CD14-positive monocyte (primary cell): ENCODE results near the gene PTPN12. TPM values are rescaled to one million over a fixed set of nuclear protein-coding genes. Genes with fewer than 3 reads are reported as not detected.

Experiments used
- DNase-seq, 3 donors: peaks; one replicate each; pipeline ENCODE4 v3.0.0-alpha.2; 2011 to 2022
- H2AFZ ChIP-seq: 2 replicates; pipeline ENCODE4 v1.6.0; 2012; ENCODE audit warnings: mild to moderate bottlenecking, low read depth, low read length, inconsistent platforms; ENCODE audit not compliant: insufficient read depth, poor library complexity, severe bottlenecking
- H3K27ac ChIP-seq, 2 donors: 1 replicate in 1 of 2; 2 replicates in 1 of 2; pipeline ENCODE4 v1.5.1; 2012 to 2013; ENCODE audit warnings: low read length in 2 of 2, control low read depth in 1 of 2, inconsistent platforms in 1 of 2, low read depth in 1 of 2, mild to moderate bottlenecking in 1 of 2
- H3K27me3 ChIP-seq, 2 donors: one replicate each; pipeline versions ENCODE4 v1.6.0 to v1.6.1; 2011 to 2013; ENCODE audit warnings: low read length in 2 of 2; ENCODE audit not compliant: control insufficient read depth in 2 of 2, insufficient read depth in 2 of 2
- H3K36me3 ChIP-seq, 2 donors: replicated peaks in 1 of 2; 1 replicate in 1 of 2; 2 replicates in 1 of 2; pipeline versions ENCODE4 v1.5.1 to v1.6.1; 2012 to 2013; ENCODE audit warnings: low read length in 2 of 2, control low read depth in 1 of 2, inconsistent platforms in 1 of 2, mild to moderate bottlenecking in 1 of 2; ENCODE audit not compliant: insufficient read depth in 2 of 2, control insufficient read depth in 1 of 2
- H3K4me1 ChIP-seq, 2 donors: 1 replicate in 1 of 2; 2 replicates in 1 of 2; pipeline versions ENCODE4 v1.5.1 to v1.6.1; 2012 to 2013; ENCODE audit warnings: low read length in 2 of 2, control low read depth in 1 of 2, inconsistent platforms in 1 of 2, mild to moderate bottlenecking in 1 of 2, moderate library complexity in 1 of 2; ENCODE audit not compliant: insufficient read depth in 2 of 2, control insufficient read depth in 1 of 2
- H3K4me2 ChIP-seq: replicated peaks from 2 replicates; pipeline ENCODE3; 2012; ENCODE audit warnings: low read length, moderate library complexity, mild to moderate bottlenecking; ENCODE audit not compliant: poor library complexity, severe bottlenecking; ENCODE audit errors: extremely low read depth
- H3K4me3 ChIP-seq, 3 experiments: fragments of 200-600 bp in 1 of 3; sonication (generic) in 1 of 3; replicated peaks in 1 of 3; 1 replicate in 2 of 3; 2 replicates in 1 of 3; pipeline ENCODE4 v1.5.1; 2011 to 2013; ENCODE audit warnings: low read length in 3 of 3, mild to moderate bottlenecking in 3 of 3, control low read depth in 2 of 3, low read depth in 2 of 3, inconsistent platforms in 1 of 3, moderate library complexity in 1 of 3
- H3K79me2 ChIP-seq: 2 replicates; pipeline ENCODE4 v1.6.0; 2012; ENCODE audit warnings: mild to moderate bottlenecking, control low read depth, inconsistent platforms, low read length, moderate library complexity; ENCODE audit not compliant: insufficient read depth
- H3K9ac ChIP-seq: 2 replicates; pipeline ENCODE4 v1.6.0; 2017; ENCODE audit warnings: low read length, mild to moderate bottlenecking; ENCODE audit not compliant: insufficient read depth, poor library complexity, severe bottlenecking
- H3K9me3 ChIP-seq, 2 donors: replicated peaks in 1 of 2; 1 replicate in 1 of 2; 2 replicates in 1 of 2; pipeline versions ENCODE4 v1.5.1 to v1.6.1; 2012 to 2013; ENCODE audit warnings: low read length in 2 of 2, control low read depth in 1 of 2; ENCODE audit not compliant: control insufficient read depth in 1 of 2, insufficient read depth in 1 of 2
- H4K20me1 ChIP-seq: 2 replicates; pipeline ENCODE4 v1.6.0; 2012; ENCODE audit warnings: mild to moderate bottlenecking, low read length, control low read depth, moderate library complexity; ENCODE audit not compliant: insufficient read depth
- H3K27ac Mint-ChIP-seq, 7 donors: one replicate each; pipeline ENCODE4 v1.8.0; 2020; ENCODE audit warnings: mild to moderate bottlenecking in 7 of 7, mixed read lengths in 7 of 7, moderate library complexity in 6 of 7, inconsistent platforms in 2 of 7
- H3K27me3 Mint-ChIP-seq, 3 donors: one replicate each; pipeline ENCODE4 v1.8.0; 2021 to 2022; ENCODE audit warnings: low read depth in 3 of 3, mild to moderate bottlenecking in 3 of 3, mixed read lengths in 3 of 3, moderate library complexity in 3 of 3, inconsistent platforms in 1 of 3
- H3K36me3 Mint-ChIP-seq, 2 donors: one replicate each; pipeline ENCODE4 v1.8.0; 2020; ENCODE audit warnings: mixed read lengths in 2 of 2, inconsistent platforms in 1 of 2, mild to moderate bottlenecking in 1 of 2
- H3K4me1 Mint-ChIP-seq: one replicate; pipeline ENCODE4 v1.8.0; 2020; ENCODE audit warnings: mild to moderate bottlenecking, mixed read lengths
- H3K4me3 Mint-ChIP-seq, 2 donors: one replicate each; pipeline ENCODE4 v1.8.0; 2020; ENCODE audit warnings: mild to moderate bottlenecking in 2 of 2, mixed read lengths in 2 of 2, moderate library complexity in 1 of 2
- H3K9me3 Mint-ChIP-seq, 7 donors: one replicate each; pipeline ENCODE4 v1.8.0; 2020 to 2022; ENCODE audit warnings: mixed read lengths in 7 of 7, mild to moderate bottlenecking in 6 of 7, moderate library complexity in 6 of 7, inconsistent platforms in 2 of 7
- CTCF ChIP-seq: fragments of 200-600 bp; IDR thresholded peaks from one replicate; pipeline ENCODE4 v1.8.0; 2022; ENCODE audit warnings: antibody characterized with exemption, mild to moderate bottlenecking
- WGBS: methylation state at CpG from one replicate; pipeline ENCODE4 v1.1.5; 2013; ENCODE audit warnings: missing lambda C conversion rate; ENCODE audit not compliant: insufficient coverage; 5-methylcytosine and 5-hydroxymethylcytosine counted together
- intact Hi-C, 2 donors: fragments of 100-400 bp; cut with micrococcal nuclease; formaldehyde crosslinking; loops; one replicate each; pipeline versions ENCODE4 v1.15.0 to v1.15.1; 2023
- polyA plus RNA-seq, 3 donors: library from polyadenylated mRNA; depleted of rRNA in 1 of 3; unstranded in 2 of 3; stranded (reverse) in 1 of 3; fragments of 300-500 nt in 2 of 3; fragments of >200 nt in 1 of 3; fragmentation: Illumina TruSeq in 2 of 3; gene quantifications; 1 replicate in 2 of 3; 2 replicates in 1 of 3; pipeline ENCODE4 v1.2.3, GENCODE V29; 2012 to 2021

PTPN12 gene
- polyA plus RNA-seq, 3 donors = 6.6 to 36.7 (median 11.8) TPM

GRCh38 chr7:77497079-77497478 is 40.0 kb upstream of the PTPN12 start:
- peaks cover 0 to 5% of the 10 kb centered on the region in 2 donors for H3K36me3 Mint-ChIP-seq
- Histone ChIP-seq H3K36me3 (no peaks in the 10 kb centered on the region), H3K4me2 (no peak overlapping the region), H3K4me1 (peaks cover 13 to 15% of the 10 kb centered on the region in 2 donors), H2AFZ (no peak overlapping the region), H3K4me3 (no peak overlapping the region), H4K20me1 (no peaks in the 10 kb centered on the region), H3K27ac (no peak overlapping the region), H3K79me2 (no peaks in the 10 kb centered on the region), H3K9ac (no peak overlapping the region), H3K9me3 (peaks cover 11 to 14% of the 10 kb centered on the region in 2 donors), H3K27me3 (no peaks in the 10 kb centered on the region)
- no peak overlapping the region for H3K27ac Mint-ChIP-seq
- H3K4me1 Mint-ChIP-seq = peaks cover 12% of the 10 kb centered on the region
- no peak for TF ChIP-seq CTCF
- intact Hi-C loops = no loop called here
- DNase-seq = no peak
- WGBS = no CpG with 5 or more reads among the region's 5 CpGs
- peaks cover 13 to 23% (median 21%) of the 10 kb centered on the region in 7 donors for H3K9me3 Mint-ChIP-seq
- peaks cover 0 to 2% (median 0%) of the 10 kb centered on the region in 3 donors for H3K27me3 Mint-ChIP-seq
- no peak overlapping the region for H3K4me3 Mint-ChIP-seq

GRCh38 chr7:77498659-77499379 is 38.3 kb upstream of the PTPN12 start:
- Mint-ChIP-seq H3K4me1 (peaks cover 12% of the 10 kb centered on the region), H3K9me3 (peaks cover 7 to 17% (median 14%) of the 10 kb centered on the region in 7 donors), H3K4me3 (no peak overlapping the region), H3K36me3 (peaks cover 0 to 4% of the 10 kb centered on the region in 2 donors), H3K27me3 (no peaks in the 10 kb centered on the region), H3K27ac (peak overlapping the region in 1 of 7 donors; percentile 3)
- Histone ChIP-seq H2AFZ (no peak overlapping the region), H3K79me2 (no peaks in the 10 kb centered on the region), H3K9me3 (peaks cover 10 to 12% of the 10 kb centered on the region in 2 donors), H3K27me3 (no peaks in the 10 kb centered on the region), H3K4me2 (no peak overlapping the region), H4K20me1 (no peaks in the 10 kb centered on the region), H3K36me3 (no peaks in the 10 kb centered on the region), H3K4me3 (no peak overlapping the region), H3K27ac (no peak overlapping the region), H3K4me1 (peaks cover 13 to 15% of the 10 kb centered on the region in 2 donors), H3K9ac (no peak overlapping the region)
- no peak for TF ChIP-seq CTCF
- whole genome bisulfite sequencing = 97% methylated on average over 4 of the region's 6 CpGs
- intact Hi-C loops = no loop called here
- no peak for DNase-seq
